DOHH2 (cell line): Measurements from ENCODE around the gene FCN1.

ENCODE experiments used
- H3F3A ChIP-seq: fragments of 200-600 bp; sonication (generic), shearing (Covaris generic); 2 replicates; pipeline ENCODE4 v1.6.0; 2016; ENCODE audit warnings: antibody characterized with exemption, mild to moderate bottlenecking; ENCODE audit not compliant: control insufficient read depth, insufficient read depth
- H3K27ac ChIP-seq: fragments of 200-600 bp; sonication (generic); 2 replicates; pipeline ENCODE4 v1.5.1; 2014; ENCODE audit warnings: low read depth, mild to moderate bottlenecking, low read length, moderate library complexity
- H3K27me3 ChIP-seq: fragments of 200-600 bp; sonication (generic); 2 replicates; pipeline ENCODE4 v1.6.1; 2014; ENCODE audit warnings: mild to moderate bottlenecking, low read length, mixed read lengths; ENCODE audit not compliant: control insufficient read depth
- H3K36me3 ChIP-seq: fragments of 200-600 bp; sonication (generic); 2 replicates; pipeline ENCODE4 v1.6.1; 2014; ENCODE audit warnings: mild to moderate bottlenecking, low read length, moderate library complexity, mixed read lengths; ENCODE audit not compliant: control insufficient read depth
- H3K4me1 ChIP-seq: fragments of 200-600 bp; sonication (generic); 2 replicates; pipeline ENCODE4 v1.6.1; 2014; ENCODE audit warnings: mild to moderate bottlenecking, low read length, mixed read lengths; ENCODE audit not compliant: control insufficient read depth
- H3K4me2 ChIP-seq: fragments of 200-600 bp; sonication (generic); 2 replicates; pipeline ENCODE4 v1.6.0; 2014; ENCODE audit warnings: mild to moderate bottlenecking, low read length, moderate library complexity
- H3K4me3 ChIP-seq: fragments of 200-600 bp; sonication (generic); 2 replicates; pipeline ENCODE4 v1.5.1; 2014; ENCODE audit warnings: mild to moderate bottlenecking, low read length, mixed read lengths
- H3K79me2 ChIP-seq: fragments of 200-600 bp; sonication (generic); 2 replicates; pipeline ENCODE4 v1.6.1; 2014; ENCODE audit warnings: mild to moderate bottlenecking, low read length, mixed read lengths; ENCODE audit not compliant: control insufficient read depth
- H3K9me2 ChIP-seq: fragments of 200-600 bp; sonication (generic); replicated peaks from 2 replicates; pipeline ENCODE4 v1.6.1; 2014; ENCODE audit warnings: mild to moderate bottlenecking, low read length, mixed read lengths; ENCODE audit not compliant: control insufficient read depth
- H3K9me3 ChIP-seq: fragments of 200-600 bp; sonication (generic); 2 replicates; pipeline ENCODE4 v1.6.1; 2014; ENCODE audit warnings: antibody characterized with exemption, low read length, mixed read lengths; ENCODE audit not compliant: control insufficient read depth, insufficient read depth
- H4K20me1 ChIP-seq: fragments of 200-600 bp; sonication (generic); 2 replicates; pipeline ENCODE4 v1.6.0; 2014; ENCODE audit warnings: low read depth, mild to moderate bottlenecking, antibody characterized with exemption, low read length, moderate library complexity; ENCODE audit not compliant: control insufficient read depth, insufficient read depth
- EZH2phosphoT487 ChIP-seq: fragments of 200-600 bp; sonication (generic); IDR thresholded peaks from 2 replicates; pipeline ENCODE4 v1.6.1; 2017; ENCODE audit warnings: borderline replicate concordance, mild to moderate bottlenecking, antibody characterized with exemption, low read length, moderate library complexity, mixed read lengths
- TF ChIP-seq, protein P1 (sequence below): fragments of 200-600 bp; sonication (generic); IDR thresholded peaks from one replicate; pipeline ENCODE4 v1.5.1; 2014; ENCODE audit warnings: antibody characterized with exemption, mild to moderate bottlenecking, low read depth, low read length; ENCODE audit not compliant: poor library complexity, severe bottlenecking

Gene FCN1

DNA sequence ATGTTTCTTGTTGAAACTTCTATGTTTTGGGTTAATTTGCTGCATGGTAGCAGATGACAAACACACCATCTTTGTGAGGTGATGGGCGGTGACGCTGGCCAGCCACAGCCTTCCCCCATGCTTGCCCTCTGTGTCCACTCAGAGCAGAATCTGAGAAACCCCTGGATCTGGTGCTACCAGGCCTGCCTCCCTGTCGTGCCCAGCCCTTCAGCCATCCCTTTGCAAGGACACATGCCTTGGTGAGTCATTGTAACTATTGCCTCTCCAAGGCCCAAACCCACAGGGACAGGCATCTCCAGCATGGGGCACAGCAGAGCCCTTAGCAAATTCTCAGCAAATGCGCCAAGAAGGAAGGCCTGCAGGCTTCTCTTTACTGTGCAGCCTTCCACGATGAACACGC lies 48.1 kb upstream of the FCN1 start:
- Histone ChIP-seq H3K79me2 (no peaks in the 10 kb centered on the region), H3K4me1 (no peaks in the 10 kb centered on the region), H3F3A (no peaks in the 10 kb centered on the region), H4K20me1 (no peaks in the 10 kb centered on the region), H3K9me3 (no peaks in the 10 kb centered on the region), H3K27me3 (no peaks in the 10 kb centered on the region), H3K4me3 (no peak overlapping the region), H3K9me2 (no peaks in the 10 kb centered on the region), H3K27ac (no peak overlapping the region), H3K36me3 (no peaks in the 10 kb centered on the region), H3K4me2 (no peak overlapping the region)
- TF ChIP-seq EZH2phosphoT487: no peak
- TF ChIP-seq, protein P1, sequence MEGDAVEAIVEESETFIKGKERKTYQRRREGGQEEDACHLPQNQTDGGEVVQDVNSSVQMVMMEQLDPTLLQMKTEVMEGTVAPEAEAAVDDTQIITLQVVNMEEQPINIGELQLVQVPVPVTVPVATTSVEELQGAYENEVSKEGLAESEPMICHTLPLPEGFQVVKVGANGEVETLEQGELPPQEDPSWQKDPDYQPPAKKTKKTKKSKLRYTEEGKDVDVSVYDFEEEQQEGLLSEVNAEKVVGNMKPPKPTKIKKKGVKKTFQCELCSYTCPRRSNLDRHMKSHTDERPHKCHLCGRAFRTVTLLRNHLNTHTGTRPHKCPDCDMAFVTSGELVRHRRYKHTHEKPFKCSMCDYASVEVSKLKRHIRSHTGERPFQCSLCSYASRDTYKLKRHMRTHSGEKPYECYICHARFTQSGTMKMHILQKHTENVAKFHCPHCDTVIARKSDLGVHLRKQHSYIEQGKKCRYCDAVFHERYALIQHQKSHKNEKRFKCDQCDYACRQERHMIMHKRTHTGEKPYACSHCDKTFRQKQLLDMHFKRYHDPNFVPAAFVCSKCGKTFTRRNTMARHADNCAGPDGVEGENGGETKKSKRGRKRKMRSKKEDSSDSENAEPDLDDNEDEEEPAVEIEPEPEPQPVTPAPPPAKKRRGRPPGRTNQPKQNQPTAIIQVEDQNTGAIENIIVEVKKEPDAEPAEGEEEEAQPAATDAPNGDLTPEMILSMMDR: no peak

DNA sequence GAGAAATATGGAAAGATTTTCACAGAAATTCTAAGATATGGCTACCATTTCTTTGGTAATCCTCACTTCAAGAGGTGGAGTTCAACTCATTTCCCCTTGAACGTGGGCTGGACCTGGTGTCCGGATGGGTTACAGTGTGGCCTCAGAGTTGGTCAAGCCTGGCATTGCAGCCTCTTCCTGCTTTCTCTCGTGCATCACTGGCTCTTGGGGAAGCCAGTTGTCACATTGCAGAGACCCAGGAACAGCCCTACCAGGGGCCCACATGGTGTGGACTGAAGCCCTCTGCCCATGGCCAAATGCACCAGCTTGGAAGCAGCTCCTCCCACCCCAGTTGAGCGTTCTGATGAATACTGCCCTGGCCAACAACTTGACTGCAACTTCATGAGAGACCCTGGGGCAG lies 47.7 kb upstream of the FCN1 start:
- Histone ChIP-seq H3K36me3 (no peaks in the 10 kb centered on the region), H4K20me1 (no peaks in the 10 kb centered on the region), H3F3A (no peaks in the 10 kb centered on the region), H3K27ac (no peak overlapping the region), H3K9me2 (no peaks in the 10 kb centered on the region), H3K27me3 (no peaks in the 10 kb centered on the region), H3K4me1 (no peaks in the 10 kb centered on the region), H3K9me3 (no peaks in the 10 kb centered on the region), H3K4me2 (no peak overlapping the region), H3K4me3 (no peak overlapping the region), H3K79me2 (no peaks in the 10 kb centered on the region)
- no peak for TF ChIP-seq EZH2phosphoT487
- TF ChIP-seq, protein P1: no peak

DNA sequence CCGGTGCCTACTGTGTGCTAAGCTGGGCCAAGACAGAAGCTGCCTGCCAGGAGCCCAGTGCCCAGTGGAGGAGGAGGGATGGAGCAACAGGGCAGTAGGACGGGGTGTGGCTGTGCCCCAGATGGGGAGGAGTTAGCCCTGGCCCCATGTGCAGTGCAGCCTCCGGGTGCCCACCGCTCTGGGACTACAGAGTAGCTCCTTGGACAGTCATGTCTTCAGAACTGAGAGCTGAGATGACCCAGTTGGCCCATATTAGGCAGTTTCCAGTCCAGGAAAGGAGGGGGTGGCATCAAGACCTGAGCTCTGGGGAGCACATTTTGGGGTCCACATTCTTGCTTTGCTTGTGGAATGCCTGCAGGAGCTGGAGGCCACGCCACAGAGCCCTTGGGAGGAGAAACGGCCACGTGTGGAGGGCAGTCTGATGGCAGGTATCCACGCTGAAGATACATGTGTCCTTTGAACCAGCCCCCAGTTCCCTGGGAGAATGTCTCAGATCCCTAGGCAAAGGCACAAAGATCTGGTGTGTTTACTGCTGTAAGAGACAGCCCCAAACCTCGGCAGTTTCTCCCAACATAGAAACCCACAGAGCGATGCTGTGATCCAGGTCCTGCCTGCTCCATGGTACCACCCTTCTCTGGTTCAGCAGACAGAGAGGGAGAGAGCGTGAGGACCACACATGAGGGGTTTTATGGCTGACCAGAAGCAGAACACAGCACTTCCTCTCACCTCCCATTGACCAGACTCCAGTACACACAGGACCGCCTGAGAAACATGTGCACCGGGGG lies 46.8 kb upstream of the FCN1 start:
- Histone ChIP-seq H4K20me1 (no peaks in the 10 kb centered on the region), H3K27me3 (no peaks in the 10 kb centered on the region), H3K4me3 (no peak overlapping the region), H3K9me3 (no peaks in the 10 kb centered on the region), H3K4me2 (no peak overlapping the region), H3K4me1 (no peaks in the 10 kb centered on the region), H3K79me2 (no peaks in the 10 kb centered on the region), H3K36me3 (no peaks in the 10 kb centered on the region), H3K27ac (no peak overlapping the region), H3K9me2 (no peaks in the 10 kb centered on the region), H3F3A (no peaks in the 10 kb centered on the region)
- TF ChIP-seq, protein P1: no peak
- TF ChIP-seq EZH2phosphoT487: no peak
